ENCODE results near the gene NCKAP5. TPM values are rescaled to one million over a fixed set of nuclear protein-coding genes. Genes with fewer than 3 reads are reported as not detected.

NCKAP5 gene
- total RNA-seq, 1 experiment from 2014 or later = 6.5 TPM

GRCh38 chr2:133090358-133090757 lies 477.9 kb downstream of the NCKAP5 start:
- DNase-seq (ENCODE audit: low read depth) = no peak

- DNase-seq (ENCODE audit: low read depth) = peak; percentile 76
Measured at GRCh38 chr2:133086176-133086575, 482.1 kb downstream of the NCKAP5 start.

GRCh38 chr2:133085646-133086045 lies 482.6 kb downstream of the NCKAP5 start:
- DNase-seq (ENCODE audit: low read depth) = no peak

GRCh38 chr2:133082034-133082433 lies 486.2 kb downstream of the NCKAP5 start:
- DNase-seq (ENCODE audit: low read depth) = no peak

- DNase-seq (ENCODE audit: low read depth) = no peak
Measured at GRCh38 chr2:133080822-133081221, 487.4 kb downstream of the NCKAP5 start.

- DNase-seq (ENCODE audit: low read depth) = no peak
Measured at GRCh38 chr2:133078667-133079411, 489.4 kb downstream of the NCKAP5 start.

- no peak for DNase-seq (ENCODE audit: low read depth)
Measured at GRCh38 chr2:133077269-133077822, 490.9 kb downstream of the NCKAP5 start.

GRCh38 chr2:133072837-133073694 lies 495.2 kb downstream of the NCKAP5 start:
- no peak for DNase-seq (ENCODE audit: low read depth)

GRCh38 chr2:133063775-133064174 lies 504.5 kb downstream of the NCKAP5 start:
- DNase-seq (ENCODE audit: low read depth) = no peak

GRCh38 chr2:133062931-133063665 lies 505.2 kb downstream of the NCKAP5 start:
- DNase-seq (ENCODE audit: low read depth) = no peak

- peak; percentile 38 for DNase-seq (ENCODE audit: low read depth)
Measured at GRCh38 chr2:133061874-133062593, 506.2 kb downstream of the NCKAP5 start.

GRCh38 chr2:133054297-133054696 lies 514.0 kb downstream of the NCKAP5 start:
- peak; percentile 15 for DNase-seq (ENCODE audit: low read depth)

- DNase-seq (ENCODE audit: low read depth) = no peak
Measured at GRCh38 chr2:133053541-133053940, 514.7 kb downstream of the NCKAP5 start.

- peak; percentile 78 for DNase-seq (ENCODE audit: low read depth)
Measured at GRCh38 chr2:133045787-133046186, 522.5 kb downstream of the NCKAP5 start.

GRCh38 chr2:133044556-133044955 lies 523.7 kb downstream of the NCKAP5 start:
- peak; percentile 41 for DNase-seq (ENCODE audit: low read depth)

GRCh38 chr2:133040170-133040569 lies 528.1 kb downstream of the NCKAP5 start:
- peak; percentile 79 for DNase-seq (ENCODE audit: low read depth)

- peak; percentile 19 for DNase-seq (ENCODE audit: low read depth)
Measured at GRCh38 chr2:133039531-133039930, 528.7 kb downstream of the NCKAP5 start.

GRCh38 chr2:133026536-133027177 lies 541.6 kb downstream of the NCKAP5 start:
- DNase-seq (ENCODE audit: low read depth) = peak; percentile 13

- DNase-seq (ENCODE audit: low read depth) = no peak
Measured at GRCh38 chr2:133025004-133025403, 543.3 kb downstream of the NCKAP5 start.

- DNase-seq (ENCODE audit: low read depth) = no peak
Measured at GRCh38 chr2:133012847-133013734, 555.2 kb downstream of the NCKAP5 start.

All from M059J (cell line).